ENCODE measurements around the gene ROMO1.

Gene ROMO1

GRCh38 chr20:35662551-35662950 lies 36.7 kb upstream of the ROMO1 start:
- CTCF ChIA-PET: no interaction called here
- no peak for TF ChIP-seq PKNOX1 (IDR thresholded peaks at IDR 0.05)
- no peak for TF ChIP-seq ZNF384 (IDR thresholded peaks at IDR 0.05)
- TF ChIP-seq CTBP1 (IDR thresholded peaks at IDR 0.05; ENCODE audit: borderline replicate concordance): no peak
- no peak for TF ChIP-seq SP1 (IDR thresholded peaks at IDR 0.05)
- no peak for TF ChIP-seq FOXA1 (IDR thresholded peaks at IDR 0.05)
- no peak for TF ChIP-seq BHLHE40 (IDR thresholded peaks at IDR 0.05; ENCODE audit: borderline replicate concordance)
- TF ChIP-seq NFRKB (IDR thresholded peaks at IDR 0.05): no peak
- TF ChIP-seq FOXM1 (IDR thresholded peaks at IDR 0.05; ENCODE audit: borderline replicate concordance): no peak
- TF ChIP-seq SUZ12 (IDR thresholded peaks at IDR 0.05): no peak
- TF ChIP-seq L3MBTL2 (conservative IDR thresholded peaks at IDR 0.05): no peak
- no peak for TF ChIP-seq ELF4 (IDR thresholded peaks at IDR 0.05)
- TF ChIP-seq TARDBP (IDR thresholded peaks at IDR 0.05): no peak
- no peak for TF ChIP-seq FOXK2 (IDR thresholded peaks at IDR 0.05)
- TF ChIP-seq HDGF (IDR thresholded peaks at IDR 0.05; ENCODE audit: borderline replicate concordance): no peak
- no peak for TF ChIP-seq LEF1 (IDR thresholded peaks at IDR 0.05; ENCODE audit: borderline replicate concordance)
- TF ChIP-seq ARNT (IDR thresholded peaks at IDR 0.05): no peak
- POLR2A ChIA-PET: interaction anchor here (4.2 kb wide), 1 partner anchor 44 kb away, joined by 44 read pairs; the partner anchor contains the start of gene SPAG4
- DNase-seq (ENCODE audit: extremely low spot score): no peak

GRCh38 chr20:35663516-35664465 lies 35.4 kb upstream of the ROMO1 start:
- TF ChIP-seq L3MBTL2 (conservative IDR thresholded peaks at IDR 0.05) (peak; percentile 22; the same call in 1 of the 2 replicates), BHLHE40 (IDR thresholded peaks at IDR 0.05; ENCODE audit: borderline replicate concordance) (no peak), ELF4 (IDR thresholded peaks at IDR 0.05) (no peak)
- POLR2A ChIA-PET: interaction anchor here (0.6 to 4.2 kb wide), 15 partner anchors 9 to 290 kb away, joined by 3 to 44 read pairs (median 4); partner anchors contain the start of genes CEP250, NFS1, RBM39 and ROMO1
- peak; percentile 53 for DNase-seq (ENCODE audit: extremely low spot score)
- CTCF ChIA-PET: interaction anchor here (1.0 to 1.2 kb wide), 2 partner anchors 37 to 45 kb away, joined by 3 to 4 read pairs; no protein-coding TSS in a partner anchor

- POLR2A ChIA-PET: interaction anchor here (0.8 to 4.2 kb wide), 13 partner anchors 10 to 289 kb away, joined by 3 to 44 read pairs (median 7); partner anchors contain the start of genes NFS1, RBM39, ROMO1 and SCAND1
- DNase-seq (ENCODE audit: extremely low spot score): peak; percentile 97
- CTCF ChIA-PET: interaction anchor here (1.2 kb wide), 1 partner anchor 46 kb away, joined by 4 read pairs; no protein-coding TSS in a partner anchor
- peak; percentile 90 for TF ChIP-seq L3MBTL2 (conservative IDR thresholded peaks at IDR 0.05)
- TF ChIP-seq ELF4 (IDR thresholded peaks at IDR 0.05): peak; percentile 93
- no peak for TF ChIP-seq PKNOX1 (IDR thresholded peaks at IDR 0.05)
- peak; percentile 68 for TF ChIP-seq NFRKB (IDR thresholded peaks at IDR 0.05)
- TF ChIP-seq CTBP1 (IDR thresholded peaks at IDR 0.05; ENCODE audit: borderline replicate concordance): no peak
- no peak for TF ChIP-seq TARDBP (IDR thresholded peaks at IDR 0.05)
- no peak for TF ChIP-seq FOXA1 (IDR thresholded peaks at IDR 0.05)
- TF ChIP-seq BHLHE40 (IDR thresholded peaks at IDR 0.05; ENCODE audit: borderline replicate concordance): no peak
These were observed 34.6 kb upstream of the ROMO1 start, which contains the start of the genes CPNE1 and RBM12 for GRCh38 chr20:35664466-35665206. Gene CPNE1 (minus strand): TSS chr20:35664900. CDS start chr20:35632923, 31,977 bp downstream. Gene RBM12 (minus strand): TSS chr20:35664900. CDS start chr20:35655322, 9,578 bp downstream.

GRCh38 chr20:35665949-35666288 lies 33.3 kb upstream of the ROMO1 start:
- POLR2A ChIA-PET: interaction anchor here (0.6 to 4.2 kb wide), 5 partner anchors 9 to 76 kb away, joined by 3 to 44 read pairs (median 7); partner anchors contain the start of genes RBM39 and SPAG4
- CTCF ChIA-PET: interaction anchor here (0.6 kb wide), 1 partner anchor 151 kb away, joined by 3 read pairs; no protein-coding TSS in a partner anchor
- TF ChIP-seq L3MBTL2 (conservative IDR thresholded peaks at IDR 0.05) (no peak), ARNT (IDR thresholded peaks at IDR 0.05) (no peak), FOXM1 (IDR thresholded peaks at IDR 0.05; ENCODE audit: borderline replicate concordance) (no peak), HDGF (IDR thresholded peaks at IDR 0.05; ENCODE audit: borderline replicate concordance) (no peak), ZNF384 (IDR thresholded peaks at IDR 0.05) (no peak), BHLHE40 (IDR thresholded peaks at IDR 0.05; ENCODE audit: borderline replicate concordance) (no peak), FOXK2 (IDR thresholded peaks at IDR 0.05) (no peak), CTBP1 (IDR thresholded peaks at IDR 0.05; ENCODE audit: borderline replicate concordance) (no peak)
- DNase-seq (ENCODE audit: extremely low spot score): no peak

- ChIA-PET CTCF (no interaction called here), POLR2A (interaction anchor here (0.6 kb wide), 1 partner anchor 315 kb away, joined by 3 read pairs; no protein-coding TSS in a partner anchor)
- no peak for TF ChIP-seq FOXM1 (IDR thresholded peaks at IDR 0.05; ENCODE audit: borderline replicate concordance)
- TF ChIP-seq ARNT (IDR thresholded peaks at IDR 0.05): no peak
- no peak for TF ChIP-seq PKNOX1 (IDR thresholded peaks at IDR 0.05)
- no peak for TF ChIP-seq HDGF (IDR thresholded peaks at IDR 0.05; ENCODE audit: borderline replicate concordance)
- TF ChIP-seq ELF4 (IDR thresholded peaks at IDR 0.05): no peak
- TF ChIP-seq FOXK2 (IDR thresholded peaks at IDR 0.05): no peak
- TF ChIP-seq SP1 (IDR thresholded peaks at IDR 0.05): no peak
- no peak for TF ChIP-seq CTBP1 (IDR thresholded peaks at IDR 0.05; ENCODE audit: borderline replicate concordance)
- no peak for TF ChIP-seq TARDBP (IDR thresholded peaks at IDR 0.05)
- no peak for TF ChIP-seq LEF1 (IDR thresholded peaks at IDR 0.05; ENCODE audit: borderline replicate concordance)
- no peak for TF ChIP-seq ZNF384 (IDR thresholded peaks at IDR 0.05)
- no peak for TF ChIP-seq FOXA1 (IDR thresholded peaks at IDR 0.05)
- TF ChIP-seq SUZ12 (IDR thresholded peaks at IDR 0.05): no peak
- no peak for TF ChIP-seq BHLHE40 (IDR thresholded peaks at IDR 0.05; ENCODE audit: borderline replicate concordance)
- no peak for TF ChIP-seq NFRKB (IDR thresholded peaks at IDR 0.05)
- TF ChIP-seq L3MBTL2 (conservative IDR thresholded peaks at IDR 0.05): no peak
These were observed 30.0 kb upstream of the ROMO1 start for GRCh38 chr20:35669221-35669620.

More at GRCh38 chr20:35669221-35669620, 30.0 kb upstream of the ROMO1 start:
- DNase-seq (ENCODE audit: extremely low spot score): no peak
